Neural progenitor cell (in vitro differentiated cells): Measurements from ENCODE around the gene ZNF106. TPM values are rescaled to one million over a fixed set of nuclear protein-coding genes. Genes with fewer than 3 reads are reported as not detected.

Experiments
- DNase-seq: peaks from one replicate; pipeline ENCODE4 v3.0.0-alpha.2; 2016; ENCODE audit warnings: low spot score
- H2AFZ ChIP-seq: fragments of 200-600 bp; sonication (generic); replicated peaks from 2 replicates; pipeline ENCODE4 v1.6.1; 2016; ENCODE audit warnings: antibody characterized with exemption
- H3F3A ChIP-seq: fragments of 200-600 bp; sonication (generic); 2 replicates; pipeline ENCODE4 v1.6.1; 2016; ENCODE audit warnings: antibody characterized with exemption, low read depth
- H3K27ac ChIP-seq: fragments of 200-600 bp; sonication (generic); 2 replicates; pipeline ENCODE4 v1.5.1; 2016; ENCODE audit warnings: mild to moderate bottlenecking
- H3K27me3 ChIP-seq: fragments of 200-600 bp; sonication (generic); 2 replicates; pipeline ENCODE4 v1.6.1; 2016; ENCODE audit warnings: mild to moderate bottlenecking, moderate library complexity
- H3K36me3 ChIP-seq: fragments of 200-600 bp; sonication (generic); 2 replicates; pipeline ENCODE4 v1.5.1; 2016
- H3K4me1 ChIP-seq: fragments of 200-600 bp; sonication (generic); 2 replicates; pipeline ENCODE4 v1.6.1; 2016; ENCODE audit warnings: mixed run types
- H3K4me2 ChIP-seq: fragments of 200-600 bp; sonication (generic); 2 replicates; pipeline ENCODE4 v1.6.1; 2016
- H3K4me3 ChIP-seq: fragments of 200-600 bp; sonication (generic); 2 replicates; pipeline ENCODE4 v1.5.1; 2016
- H3K79me2 ChIP-seq: fragments of 200-600 bp; sonication (generic); 2 replicates; pipeline ENCODE4 v1.6.1; 2016; ENCODE audit warnings: low read depth
- H3K9ac ChIP-seq: fragments of 200-600 bp; sonication (generic); 2 replicates; pipeline ENCODE4 v1.6.1; 2016
- H3K9me3 ChIP-seq: fragments of 200-600 bp; sonication (generic); 2 replicates; pipeline ENCODE4 v1.5.1; 2016; ENCODE audit warnings: low read depth
- H4K20me1 ChIP-seq: fragments of 200-600 bp; sonication (generic); 2 replicates; pipeline ENCODE4 v1.6.1; 2016; ENCODE audit warnings: low read depth
- H3K27ac Mint-ChIP-seq: 3 replicates; pipeline ENCODE4 v1.8.0; 2021; ENCODE audit warnings: mixed read lengths
- H3K27me3 Mint-ChIP-seq: 2 replicates; pipeline ENCODE4 v1.8.0; 2022; ENCODE audit warnings: low read depth, mild to moderate bottlenecking, inconsistent platforms, moderate library complexity, mixed read lengths; ENCODE audit not compliant: insufficient read depth
- H3K36me3 Mint-ChIP-seq: 3 replicates; pipeline ENCODE4 v1.8.0; 2021; ENCODE audit warnings: mixed read lengths
- H3K4me1 Mint-ChIP-seq: 3 replicates; pipeline ENCODE4 v1.8.0; 2021; ENCODE audit warnings: mixed read lengths
- H3K4me3 Mint-ChIP-seq: 3 replicates; pipeline ENCODE4 v1.8.0; 2021; ENCODE audit warnings: mild to moderate bottlenecking, moderate library complexity, mixed read lengths
- H3K9me3 Mint-ChIP-seq: 3 replicates; pipeline ENCODE4 v1.8.0; 2020; ENCODE audit warnings: mixed read lengths
- EZH2 ChIP-seq: fragments of 200-600 bp; sonication (generic); IDR thresholded peaks from 2 replicates; pipeline ENCODE4 v1.6.1; 2017; ENCODE audit warnings: antibody characterized with exemption, mild to moderate bottlenecking, moderate library complexity
- EZH2phosphoT487 ChIP-seq: fragments of 200-600 bp; sonication (generic); IDR thresholded peaks from 2 replicates; pipeline ENCODE4 v1.6.1; 2017; ENCODE audit warnings: antibody characterized with exemption
- total RNA-seq: library from RNA; depleted of rRNA; stranded (reverse); fragments of >200 nt; gene quantifications from 2 replicates; pipeline ENCODE4 v1.2.3, GENCODE V29; 2015; ENCODE audit warnings: low replicate concordance
- TF ChIP-seq, protein P1 (sequence below): fragments of 200-600 bp; sonication (generic); IDR thresholded peaks from 2 replicates; pipeline ENCODE4 v1.5.1; 2017; ENCODE audit warnings: antibody characterized with exemption, mild to moderate bottlenecking

Gene ZNF106
- total RNA-seq, 1 donor from 2014 or later = 72.2 TPM

GRCh38 chr15:42375252-42375651, 115.7 kb downstream of the ZNF106 start:
- Mint-ChIP-seq H3K27ac (peak overlapping the region; percentile 21), H3K36me3 (peaks cover 2% of the 10 kb centered on the region), H3K9me3 (peaks cover 13% of the 10 kb centered on the region), H3K4me1 (peaks cover 6% of the 10 kb centered on the region), H3K27me3 (peaks cover 2% of the 10 kb centered on the region), H3K4me3 (no peak overlapping the region)
- H4K20me1 ChIP-seq = no peaks in the 10 kb centered on the region
- DNase-seq = no peak
- TF ChIP-seq, protein P1, sequence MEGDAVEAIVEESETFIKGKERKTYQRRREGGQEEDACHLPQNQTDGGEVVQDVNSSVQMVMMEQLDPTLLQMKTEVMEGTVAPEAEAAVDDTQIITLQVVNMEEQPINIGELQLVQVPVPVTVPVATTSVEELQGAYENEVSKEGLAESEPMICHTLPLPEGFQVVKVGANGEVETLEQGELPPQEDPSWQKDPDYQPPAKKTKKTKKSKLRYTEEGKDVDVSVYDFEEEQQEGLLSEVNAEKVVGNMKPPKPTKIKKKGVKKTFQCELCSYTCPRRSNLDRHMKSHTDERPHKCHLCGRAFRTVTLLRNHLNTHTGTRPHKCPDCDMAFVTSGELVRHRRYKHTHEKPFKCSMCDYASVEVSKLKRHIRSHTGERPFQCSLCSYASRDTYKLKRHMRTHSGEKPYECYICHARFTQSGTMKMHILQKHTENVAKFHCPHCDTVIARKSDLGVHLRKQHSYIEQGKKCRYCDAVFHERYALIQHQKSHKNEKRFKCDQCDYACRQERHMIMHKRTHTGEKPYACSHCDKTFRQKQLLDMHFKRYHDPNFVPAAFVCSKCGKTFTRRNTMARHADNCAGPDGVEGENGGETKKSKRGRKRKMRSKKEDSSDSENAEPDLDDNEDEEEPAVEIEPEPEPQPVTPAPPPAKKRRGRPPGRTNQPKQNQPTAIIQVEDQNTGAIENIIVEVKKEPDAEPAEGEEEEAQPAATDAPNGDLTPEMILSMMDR = no peak
- TF ChIP-seq EZH2 = no peak
- TF ChIP-seq EZH2phosphoT487 = no peak
- no peak overlapping the region for H3K4me2 ChIP-seq
- no peaks in the 10 kb centered on the region for H3F3A ChIP-seq
- no peak overlapping the region for H3K9ac ChIP-seq
- no peaks in the 10 kb centered on the region for H3K9me3 ChIP-seq
- H3K79me2 ChIP-seq = no peaks in the 10 kb centered on the region
- no peaks in the 10 kb centered on the region for H3K36me3 ChIP-seq
- no peak overlapping the region for H2AFZ ChIP-seq
- H3K27me3 ChIP-seq = no peaks in the 10 kb centered on the region
- H3K4me1 ChIP-seq = no peaks in the 10 kb centered on the region
- no peak overlapping the region for H3K4me3 ChIP-seq
- H3K27ac ChIP-seq = no peak overlapping the region

- H3K4me1 Mint-ChIP-seq = peaks cover 6% of the 10 kb centered on the region
- Histone ChIP-seq H3K36me3 (no peaks in the 10 kb centered on the region), H3K27ac (no peak overlapping the region), H3K9ac (no peak overlapping the region), H3K9me3 (no peaks in the 10 kb centered on the region), H3K79me2 (no peaks in the 10 kb centered on the region), H3K4me1 (no peaks in the 10 kb centered on the region), H3K4me2 (no peak overlapping the region), H2AFZ (no peak overlapping the region), H4K20me1 (no peaks in the 10 kb centered on the region), H3K27me3 (no peaks in the 10 kb centered on the region), H3F3A (no peaks in the 10 kb centered on the region), H3K4me3 (no peak overlapping the region)
- H3K27me3 Mint-ChIP-seq = peaks cover 2% of the 10 kb centered on the region
- no peak overlapping the region for H3K4me3 Mint-ChIP-seq
- H3K9me3 Mint-ChIP-seq = peaks cover 15% of the 10 kb centered on the region
- TF ChIP-seq, protein P1 = no peak
- TF ChIP-seq EZH2phosphoT487 (no peak), EZH2 (no peak)
- H3K27ac Mint-ChIP-seq = peak overlapping the region; percentile 21
- peaks cover 2% of the 10 kb centered on the region for H3K36me3 Mint-ChIP-seq
- DNase-seq = no peak
Observed at GRCh38 chr15:42374810-42375209, 116.1 kb downstream of the ZNF106 start.

DNA sequence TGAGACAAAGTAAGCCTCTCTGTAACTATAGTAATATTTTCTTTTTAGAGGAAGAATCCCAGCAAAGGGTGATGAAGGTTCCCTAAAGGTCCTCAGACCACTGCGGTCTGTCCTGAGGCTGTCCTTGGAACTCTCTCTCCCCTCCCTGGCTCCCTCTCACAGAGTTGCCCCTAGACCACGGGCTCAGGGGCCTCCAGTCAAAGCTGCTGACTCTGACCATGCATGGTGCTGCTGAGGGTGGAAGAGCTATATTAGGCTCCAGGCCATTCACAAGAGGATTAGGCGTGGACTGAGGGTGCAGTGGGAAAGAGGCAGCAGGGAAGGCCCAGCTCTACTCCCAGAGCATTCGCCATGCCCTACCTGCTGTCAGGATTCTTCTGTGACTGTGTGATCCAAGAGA, 117.0 kb downstream of the ZNF106 start:
- Histone ChIP-seq H3K4me3 (no peak overlapping the region), H3K9me3 (no peaks in the 10 kb centered on the region), H3K4me2 (no peak overlapping the region), H2AFZ (no peak overlapping the region), H3K4me1 (no peaks in the 10 kb centered on the region), H4K20me1 (no peaks in the 10 kb centered on the region), H3K9ac (no peak overlapping the region), H3K36me3 (no peaks in the 10 kb centered on the region), H3F3A (no peaks in the 10 kb centered on the region), H3K79me2 (no peaks in the 10 kb centered on the region), H3K27ac (no peak overlapping the region), H3K27me3 (no peaks in the 10 kb centered on the region)
- Mint-ChIP-seq H3K9me3 (peaks cover 17% of the 10 kb centered on the region), H3K4me1 (peaks cover 6% of the 10 kb centered on the region), H3K36me3 (peaks cover 2% of the 10 kb centered on the region), H3K27me3 (peaks cover 3% of the 10 kb centered on the region), H3K27ac (no peak overlapping the region), H3K4me3 (no peak overlapping the region)
- TF ChIP-seq, protein P1 = no peak
- TF ChIP-seq EZH2 (no peak), EZH2phosphoT487 (no peak)
- no peak for DNase-seq
